T-helper 17 cell (primary cell): ENCODE measurements around the gene CNTNAP5. TPM values are rescaled to one million over a fixed set of nuclear protein-coding genes. Genes with fewer than 3 reads are reported as not detected.

ENCODE experiments used
- ATAC-seq: fragments of 150-1000 bp; cut with Tn5 transposase; 2 replicates; pipeline ENCODE4 v1.10.0; 2021; ENCODE audit warnings: mild to moderate bottlenecking, moderate library complexity
- DNase-seq, 3 donors: peaks; one replicate each; pipeline versions ENCODE4 v3.0.0 to v3.0.0-alpha.2; 2020 to 2021
- H3K9me3 ChIP-seq: one replicate; pipeline ENCODE4 v1.7.0; 2013; ENCODE audit warnings: low read length, mild to moderate bottlenecking; ENCODE audit not compliant: control insufficient read depth, poor library complexity, severe bottlenecking
- H3K27ac Mint-ChIP-seq: one replicate; pipeline ENCODE4 v1.8.0; 2022; ENCODE audit warnings: mild to moderate bottlenecking, moderate library complexity, mixed read lengths
- H3K27me3 Mint-ChIP-seq: one replicate; pipeline ENCODE4 v1.8.0; 2022; ENCODE audit warnings: mixed read lengths
- H3K36me3 Mint-ChIP-seq: one replicate; pipeline ENCODE4 v1.8.0; 2022; ENCODE audit warnings: low read depth, mixed read lengths
- H3K4me1 Mint-ChIP-seq: one replicate; pipeline ENCODE4 v1.8.0; 2022; ENCODE audit warnings: mild to moderate bottlenecking, mixed read lengths
- H3K4me3 Mint-ChIP-seq: one replicate; pipeline ENCODE4 v1.8.0; 2022; ENCODE audit warnings: mild to moderate bottlenecking, moderate library complexity, mixed read lengths
- total RNA-seq, 4 donors: library from RNA in 2 of 4; stranded (reverse) in 2 of 4; gene quantifications; one replicate each; pipeline ENCODE4 v1.2.3 and lab custom pipeline; 2022 to 2026

The CNTNAP5 gene
- total RNA-seq, 2 donors from 2014 or later = not detected

DNA sequence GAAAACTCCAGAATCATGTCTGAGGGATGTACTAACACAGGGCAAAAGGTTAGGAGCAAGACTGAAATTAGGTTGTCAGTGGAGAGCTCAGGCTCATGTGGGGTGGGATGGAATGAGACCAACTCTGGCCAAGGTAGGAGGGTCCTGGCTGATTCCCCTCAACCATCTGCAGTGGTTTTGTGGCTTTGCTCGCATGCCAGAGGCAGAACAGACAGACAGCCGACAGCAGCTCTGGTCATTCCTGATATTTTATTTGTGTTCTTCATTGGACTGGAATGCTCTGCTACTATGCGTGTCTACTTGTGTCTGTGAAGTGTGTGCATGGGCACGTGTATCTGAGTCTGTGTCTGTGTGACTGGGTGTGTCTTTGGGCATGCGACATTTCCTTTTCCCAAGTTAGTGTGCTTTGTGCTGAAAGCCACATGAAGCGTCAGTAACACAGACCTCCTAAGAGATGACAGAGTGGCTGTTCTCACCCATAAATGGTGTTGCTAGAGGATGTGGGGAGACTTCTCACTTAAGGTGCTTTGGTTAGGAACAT is 239.5 kb downstream of the CNTNAP5 start:
- Mint-ChIP-seq H3K27me3 (no peaks in the 10 kb centered on the region), H3K4me1 (no peaks in the 10 kb centered on the region), H3K27ac (no peak overlapping the region), H3K4me3 (no peak overlapping the region), H3K36me3 (no peaks in the 10 kb centered on the region)
- ATAC-seq (no peak), DNase-seq (no peak)
- H3K9me3 ChIP-seq = no peaks in the 10 kb centered on the region

DNA sequence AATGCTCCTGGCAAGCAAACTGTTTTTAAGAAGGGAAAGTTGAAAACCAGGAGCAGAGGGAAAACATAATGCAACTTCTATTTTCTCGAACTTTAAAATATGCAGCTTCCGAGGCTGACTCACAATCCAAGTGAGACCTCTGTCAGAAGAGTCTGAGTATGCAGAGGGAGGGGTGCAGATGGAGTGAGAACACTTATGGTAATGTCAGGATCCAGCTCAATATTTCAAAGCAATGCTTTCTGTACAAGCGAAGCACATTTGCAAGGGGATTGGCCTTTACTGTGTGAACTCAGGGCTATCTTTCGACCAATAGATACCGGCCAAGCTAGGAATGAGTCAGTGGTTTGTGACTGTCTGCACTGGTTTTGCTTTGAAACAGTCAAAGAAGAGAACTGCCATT is 242.7 kb downstream of the CNTNAP5 start:
- Mint-ChIP-seq H3K27ac (no peak overlapping the region), H3K4me1 (no peaks in the 10 kb centered on the region), H3K4me3 (no peak overlapping the region), H3K27me3 (no peaks in the 10 kb centered on the region), H3K36me3 (no peaks in the 10 kb centered on the region)
- ATAC-seq (no peak), DNase-seq (no peak)
- no peaks in the 10 kb centered on the region for H3K9me3 ChIP-seq

DNA sequence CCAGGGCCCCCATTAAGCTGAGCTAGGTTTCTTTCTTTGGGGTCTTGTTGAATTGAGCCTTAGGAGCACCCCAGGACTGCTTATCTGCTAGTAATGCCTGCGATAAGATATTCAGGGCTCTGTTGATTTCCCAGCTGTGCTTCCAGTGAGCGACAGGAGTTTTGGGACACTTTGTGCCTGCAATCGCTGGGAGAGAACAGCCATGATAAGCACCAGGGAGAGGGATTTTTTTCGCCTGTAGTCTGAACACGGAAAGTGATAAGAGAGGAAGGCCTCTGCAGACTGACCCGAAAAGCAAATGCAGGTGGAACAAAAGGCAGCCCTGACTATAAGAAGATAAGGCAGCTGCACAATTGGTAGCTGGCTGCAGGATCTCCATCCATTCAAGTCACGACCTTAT is 244.3 kb downstream of the CNTNAP5 start:
- H3K9me3 ChIP-seq = no peaks in the 10 kb centered on the region
- H3K4me1 Mint-ChIP-seq = no peaks in the 10 kb centered on the region
- H3K4me3 Mint-ChIP-seq = no peak overlapping the region
- ATAC-seq (no peak), DNase-seq (no peak)
- no peak overlapping the region for H3K27ac Mint-ChIP-seq
- H3K27me3 Mint-ChIP-seq = no peaks in the 10 kb centered on the region
- H3K36me3 Mint-ChIP-seq = no peaks in the 10 kb centered on the region

DNA sequence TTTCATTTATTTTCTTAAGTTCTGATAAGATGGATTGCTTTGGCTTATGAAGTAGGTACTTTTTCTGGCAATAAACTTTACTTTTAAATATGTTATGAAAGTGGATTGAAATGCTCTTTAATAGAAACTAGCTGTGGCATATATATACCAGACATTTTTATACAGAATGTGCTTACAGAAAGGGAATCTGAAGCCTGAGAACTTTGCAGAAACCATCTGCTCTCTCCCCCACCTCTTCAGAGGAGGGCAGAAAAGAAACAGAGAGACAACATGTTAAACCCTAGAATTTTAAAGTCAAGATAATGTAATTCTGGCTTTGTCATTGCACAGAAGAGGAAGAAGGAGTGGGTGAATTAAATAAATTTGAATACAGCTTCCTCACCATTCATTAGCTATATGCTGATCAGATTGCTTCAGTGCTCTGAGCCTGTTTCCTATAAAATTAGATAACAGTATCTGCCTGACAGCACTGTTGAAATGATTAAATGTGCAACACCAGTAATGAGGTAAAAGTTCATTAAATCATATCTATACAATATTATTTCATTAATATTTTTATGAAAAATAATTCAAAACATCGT is 247.3 kb downstream of the CNTNAP5 start:
- DNase-seq (no peak), ATAC-seq (no peak)
- Mint-ChIP-seq H3K27me3 (no peaks in the 10 kb centered on the region), H3K27ac (no peak overlapping the region), H3K4me3 (no peak overlapping the region), H3K36me3 (no peaks in the 10 kb centered on the region), H3K4me1 (no peaks in the 10 kb centered on the region)
- H3K9me3 ChIP-seq = no peaks in the 10 kb centered on the region

DNA sequence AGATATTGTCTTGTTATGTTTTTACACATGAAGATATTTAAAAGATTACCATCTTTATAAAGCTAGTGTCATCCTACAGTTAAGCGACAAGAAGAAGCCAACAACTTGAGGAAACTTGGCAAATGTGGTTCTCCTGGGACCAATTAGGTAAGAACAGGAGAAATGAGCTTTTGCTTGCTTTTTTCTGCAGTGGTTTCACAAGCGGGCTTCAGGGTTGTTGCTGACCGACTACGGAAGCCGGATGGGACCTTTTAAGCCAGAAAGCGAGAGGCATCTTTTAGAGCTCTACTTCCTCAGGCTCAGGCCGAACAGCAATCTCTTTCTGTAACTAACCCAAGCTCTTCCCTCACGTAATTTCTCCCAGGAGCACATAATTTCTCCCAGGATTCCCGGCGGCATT is 256.5 kb downstream of the CNTNAP5 start:
- H3K4me3 Mint-ChIP-seq = no peak overlapping the region
- no peaks in the 10 kb centered on the region for H3K4me1 Mint-ChIP-seq
- no peak for ATAC-seq
- H3K9me3 ChIP-seq = no peaks in the 10 kb centered on the region
- no peaks in the 10 kb centered on the region for H3K27me3 Mint-ChIP-seq
- H3K36me3 Mint-ChIP-seq = no peaks in the 10 kb centered on the region
- no peak for DNase-seq
- H3K27ac Mint-ChIP-seq = no peak overlapping the region

DNA sequence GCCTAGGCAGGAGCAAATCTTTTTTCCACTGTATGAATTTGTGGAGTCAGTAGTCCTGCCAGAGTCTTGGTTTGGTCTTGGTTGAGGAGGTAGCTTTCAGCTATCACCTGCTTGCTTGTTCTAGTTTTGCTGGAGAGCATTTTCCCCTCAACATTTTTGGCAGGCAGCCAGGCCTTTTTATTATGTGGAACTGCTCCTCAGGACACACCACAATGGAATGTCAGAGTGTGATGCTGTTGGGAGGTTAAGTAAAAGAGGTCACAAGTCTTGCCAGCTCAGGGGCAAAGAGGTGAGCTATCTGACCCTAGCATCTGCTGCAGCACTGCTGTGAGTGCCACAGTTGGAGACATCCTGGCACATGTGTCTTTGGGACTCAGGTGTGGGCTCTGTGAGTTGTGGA is 258.0 kb downstream of the CNTNAP5 start:
- no peak overlapping the region for H3K4me3 Mint-ChIP-seq
- H3K4me1 Mint-ChIP-seq = no peaks in the 10 kb centered on the region
- no peaks in the 10 kb centered on the region for H3K27me3 Mint-ChIP-seq
- no peaks in the 10 kb centered on the region for H3K9me3 ChIP-seq
- no peak for DNase-seq
- no peak overlapping the region for H3K27ac Mint-ChIP-seq
- H3K36me3 Mint-ChIP-seq = no peaks in the 10 kb centered on the region
- no peak for ATAC-seq

DNA sequence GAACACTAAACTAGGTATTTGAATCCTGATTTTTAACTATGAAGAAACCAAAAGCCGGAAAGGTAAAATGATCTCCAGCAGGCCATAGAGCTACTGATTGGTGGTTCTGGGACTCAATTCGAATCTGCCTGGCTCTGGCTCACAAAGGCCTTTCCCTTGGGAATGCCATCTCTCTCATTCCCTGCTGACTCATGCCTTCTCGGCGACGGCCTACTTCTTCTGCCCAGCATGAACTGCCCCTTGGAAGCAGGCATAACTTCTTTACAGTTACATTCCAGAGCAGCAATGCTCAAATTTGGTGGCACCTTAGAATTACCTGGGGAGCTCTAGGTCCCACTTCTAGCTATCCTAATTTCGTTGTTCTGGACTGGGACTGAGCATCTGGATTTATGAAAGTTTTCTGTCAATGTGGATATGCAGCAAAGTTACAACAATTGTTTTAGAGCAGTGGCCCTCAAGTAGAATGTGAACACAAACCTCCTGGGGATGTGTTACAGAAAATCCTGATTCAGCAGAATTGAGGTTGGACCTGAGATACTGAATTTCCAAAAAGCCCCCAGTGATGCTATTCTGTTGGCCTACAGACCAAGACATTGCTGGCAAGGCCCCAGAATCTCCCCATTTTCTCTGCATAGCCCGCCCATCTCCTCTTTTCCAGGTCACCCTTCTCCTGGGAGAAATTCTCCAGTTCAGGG is 261.1 kb downstream of the CNTNAP5 start:
- ATAC-seq (no peak), DNase-seq (no peak)
- Mint-ChIP-seq H3K36me3 (no peaks in the 10 kb centered on the region), H3K27ac (no peak overlapping the region), H3K4me1 (no peaks in the 10 kb centered on the region), H3K4me3 (no peak overlapping the region), H3K27me3 (no peaks in the 10 kb centered on the region)
- no peaks in the 10 kb centered on the region for H3K9me3 ChIP-seq

DNA sequence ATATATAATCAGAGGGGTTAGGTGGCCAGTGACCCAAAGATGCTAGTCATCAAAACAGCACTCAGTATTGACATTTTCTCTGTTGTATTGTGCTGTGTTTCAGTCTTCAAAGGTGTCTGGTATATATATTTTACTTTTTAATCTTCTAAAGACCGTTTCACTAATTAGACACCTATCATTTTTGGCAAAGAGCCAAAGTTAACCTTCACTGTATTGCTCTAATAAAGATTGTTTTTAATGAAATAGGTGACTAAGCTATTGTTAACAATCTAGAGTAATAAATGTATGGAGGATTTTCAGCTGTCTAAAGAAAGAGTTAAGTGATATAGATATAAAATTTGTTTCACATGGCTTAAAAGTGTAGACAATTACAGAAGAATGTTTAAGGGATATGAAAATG is 264.0 kb downstream of the CNTNAP5 start:
- Mint-ChIP-seq H3K36me3 (no peaks in the 10 kb centered on the region), H3K4me1 (no peaks in the 10 kb centered on the region), H3K4me3 (no peak overlapping the region), H3K27me3 (no peaks in the 10 kb centered on the region), H3K27ac (no peak overlapping the region)
- ATAC-seq (no peak), DNase-seq (no peak)
- no peaks in the 10 kb centered on the region for H3K9me3 ChIP-seq

DNA sequence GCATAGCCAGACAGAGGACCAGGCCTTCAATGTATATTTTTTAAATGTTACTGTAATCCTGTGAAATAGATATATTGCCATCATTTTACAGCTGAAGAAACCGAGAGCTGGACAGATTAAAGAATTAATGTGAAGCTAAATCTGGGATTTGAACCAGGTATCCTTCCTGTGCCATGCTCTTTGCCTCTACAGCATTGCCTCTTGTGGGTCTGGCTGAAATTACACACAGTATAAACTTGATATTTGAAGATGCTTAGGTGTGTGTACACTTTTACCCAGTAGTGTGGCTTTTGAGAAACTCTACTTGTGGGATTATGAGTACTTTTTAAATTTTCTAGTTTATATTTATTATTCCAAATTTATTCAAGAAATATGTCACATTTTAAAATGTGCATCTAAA is 264.5 kb downstream of the CNTNAP5 start:
- H3K4me3 Mint-ChIP-seq = no peak overlapping the region
- H3K36me3 Mint-ChIP-seq = no peaks in the 10 kb centered on the region
- no peaks in the 10 kb centered on the region for H3K9me3 ChIP-seq
- no peaks in the 10 kb centered on the region for H3K27me3 Mint-ChIP-seq
- no peak for DNase-seq
- H3K27ac Mint-ChIP-seq = no peak overlapping the region
- ATAC-seq = no peak
- no peaks in the 10 kb centered on the region for H3K4me1 Mint-ChIP-seq

DNA sequence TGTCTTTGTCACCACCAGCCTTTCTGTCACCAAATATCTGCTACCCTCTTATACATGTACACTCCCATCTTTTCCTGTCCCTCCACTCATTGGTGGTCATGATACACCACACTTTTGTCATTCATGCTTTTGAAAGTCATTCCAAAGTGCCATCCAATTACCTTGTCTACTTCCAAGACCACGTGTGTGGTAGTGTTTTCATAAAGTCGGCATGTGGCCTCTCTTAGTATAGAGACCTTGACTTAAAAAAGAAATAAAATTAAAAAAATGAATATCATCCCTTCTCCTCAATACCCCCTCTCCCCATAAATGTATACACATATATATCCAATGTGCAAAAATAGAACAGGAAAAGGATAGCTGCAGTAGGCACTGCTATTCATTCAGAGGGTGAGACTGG is 271.4 kb downstream of the CNTNAP5 start:
- H3K36me3 Mint-ChIP-seq = no peaks in the 10 kb centered on the region
- H3K4me3 Mint-ChIP-seq = no peak overlapping the region
- H3K9me3 ChIP-seq = no peaks in the 10 kb centered on the region
- H3K4me1 Mint-ChIP-seq = no peaks in the 10 kb centered on the region
- H3K27me3 Mint-ChIP-seq = no peaks in the 10 kb centered on the region
- ATAC-seq (no peak), DNase-seq (no peak)
- no peak overlapping the region for H3K27ac Mint-ChIP-seq

DNA sequence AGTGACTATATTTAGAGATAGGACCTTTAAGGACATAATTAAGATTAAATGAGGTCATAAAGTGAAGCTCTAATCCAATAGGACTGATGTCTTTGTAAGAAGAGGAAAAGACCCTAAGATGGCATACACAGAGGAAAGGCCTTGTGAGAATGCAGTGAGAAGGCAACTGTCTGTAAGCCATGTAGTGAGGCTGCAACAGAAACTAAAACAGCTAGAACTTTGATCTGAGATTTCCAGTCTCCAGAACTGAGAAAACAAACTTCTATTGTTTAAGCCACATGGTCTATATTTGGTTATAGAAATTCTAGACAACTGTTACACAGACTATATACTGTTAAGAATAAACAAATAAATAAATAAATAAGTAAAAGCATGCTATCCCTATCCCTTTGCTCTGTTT is 276.8 kb downstream of the CNTNAP5 start:
- ATAC-seq = no peak
- H3K9me3 ChIP-seq = no peaks in the 10 kb centered on the region
- no peaks in the 10 kb centered on the region for H3K27me3 Mint-ChIP-seq
- H3K4me1 Mint-ChIP-seq = no peaks in the 10 kb centered on the region
- no peak for DNase-seq
- no peaks in the 10 kb centered on the region for H3K36me3 Mint-ChIP-seq
- no peak overlapping the region for H3K27ac Mint-ChIP-seq
- H3K4me3 Mint-ChIP-seq = no peak overlapping the region

DNA sequence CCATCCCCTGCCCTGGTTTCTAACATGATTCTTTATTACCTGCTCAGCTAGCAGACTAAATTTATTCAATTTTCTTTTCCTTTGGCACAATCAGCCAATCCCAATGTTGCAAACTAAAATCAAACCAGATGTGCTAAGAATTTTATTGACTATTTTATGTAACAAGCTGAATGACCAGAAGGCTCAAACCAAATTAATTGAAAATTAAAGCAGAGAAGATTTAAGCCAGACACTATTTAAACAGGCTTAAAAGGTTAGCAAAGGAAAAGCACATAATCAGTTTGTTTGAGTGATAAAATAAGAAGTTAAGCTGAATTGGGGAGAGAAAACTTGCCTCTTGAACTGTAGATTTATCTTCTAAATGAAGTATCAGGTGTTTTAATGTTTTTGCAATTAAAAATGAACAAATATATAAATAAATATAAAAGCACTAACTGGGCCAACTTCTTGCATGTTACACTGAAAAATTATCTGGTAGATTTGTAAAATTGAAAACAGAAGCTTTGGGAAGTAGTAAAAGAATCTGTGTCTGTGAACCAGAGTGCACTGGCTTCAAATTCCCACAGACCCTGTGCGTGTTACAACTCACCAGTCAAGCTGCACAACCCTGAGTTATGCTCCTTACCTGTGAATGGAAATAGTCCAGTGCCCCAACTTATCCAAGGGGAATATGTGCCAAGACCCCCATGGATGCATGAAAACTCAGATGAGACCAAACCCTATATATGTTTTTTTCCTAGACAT is 283.4 kb downstream of the CNTNAP5 start:
- no peak overlapping the region for H3K27ac Mint-ChIP-seq
- ATAC-seq (no peak), DNase-seq (no peak)
- no peaks in the 10 kb centered on the region for H3K36me3 Mint-ChIP-seq
- H3K4me3 Mint-ChIP-seq = no peak overlapping the region
- no peaks in the 10 kb centered on the region for H3K27me3 Mint-ChIP-seq
- H3K4me1 Mint-ChIP-seq = no peaks in the 10 kb centered on the region
- H3K9me3 ChIP-seq = no peaks in the 10 kb centered on the region

DNA sequence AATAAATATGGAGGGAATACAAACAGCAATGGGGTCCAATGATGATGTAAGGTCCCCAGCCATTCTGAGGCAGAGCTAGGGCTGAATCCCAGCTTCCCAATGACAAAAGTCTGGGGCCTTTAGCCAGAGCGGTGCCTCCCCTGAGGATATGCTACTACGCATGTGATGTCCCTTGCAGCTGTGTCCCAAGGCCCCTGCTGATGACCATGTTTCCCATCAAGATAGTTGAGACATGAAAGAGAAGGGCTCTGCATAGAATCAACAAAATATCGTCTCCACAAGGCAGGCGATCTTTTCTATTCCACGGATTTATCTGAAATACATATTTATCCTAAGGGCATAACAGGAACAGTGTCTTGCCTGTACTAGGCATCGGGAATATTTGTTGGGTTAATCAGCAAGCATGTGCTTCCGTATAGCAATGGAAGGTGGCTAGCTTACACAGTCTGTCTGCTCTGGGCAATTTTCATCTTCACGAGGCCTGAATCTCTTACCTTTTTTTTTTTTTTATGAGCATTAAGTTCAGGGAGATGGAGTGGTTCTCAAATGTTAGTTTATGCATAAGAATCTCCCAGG is 284.6 kb downstream of the CNTNAP5 start:
- DNase-seq (no peak), ATAC-seq (no peak)
- no peak overlapping the region for H3K27ac Mint-ChIP-seq
- no peaks in the 10 kb centered on the region for H3K4me1 Mint-ChIP-seq
- H3K36me3 Mint-ChIP-seq = no peaks in the 10 kb centered on the region
- no peaks in the 10 kb centered on the region for H3K27me3 Mint-ChIP-seq
- H3K4me3 Mint-ChIP-seq = no peak overlapping the region
- H3K9me3 ChIP-seq = no peaks in the 10 kb centered on the region
